ENCODE data around the gene MRAS.

The MRAS gene

GRCh38 chr3:138347960-138348753 is at the start of gene MRAS:
Gene MRAS, plus strand, starts transcription at chr3:138348579. Its CDS starts 24,305 bp downstream, at chr3:138372884.
- DNase-seq = peak; percentile 80

DNA sequence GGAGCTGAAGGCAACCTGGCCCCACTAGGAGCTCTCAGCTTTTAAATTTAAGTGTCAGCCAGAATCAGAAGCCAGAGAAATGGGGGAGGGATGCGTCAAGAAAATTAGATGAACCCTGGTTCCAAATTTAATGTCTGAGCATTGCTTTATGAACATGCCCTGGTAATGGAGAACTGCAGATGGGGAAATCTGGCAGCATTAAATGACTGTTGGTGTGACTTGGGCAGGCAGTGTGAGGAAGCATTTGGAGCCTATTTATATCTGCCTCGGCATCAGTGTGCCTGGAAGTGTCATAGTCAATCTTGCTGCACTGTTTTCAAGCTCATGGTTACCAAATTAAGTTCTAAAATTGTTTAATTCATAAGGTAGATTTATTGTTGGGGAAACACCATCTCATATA is 47.7 kb upstream of the MRAS start:
- no peak for DNase-seq

DNA sequence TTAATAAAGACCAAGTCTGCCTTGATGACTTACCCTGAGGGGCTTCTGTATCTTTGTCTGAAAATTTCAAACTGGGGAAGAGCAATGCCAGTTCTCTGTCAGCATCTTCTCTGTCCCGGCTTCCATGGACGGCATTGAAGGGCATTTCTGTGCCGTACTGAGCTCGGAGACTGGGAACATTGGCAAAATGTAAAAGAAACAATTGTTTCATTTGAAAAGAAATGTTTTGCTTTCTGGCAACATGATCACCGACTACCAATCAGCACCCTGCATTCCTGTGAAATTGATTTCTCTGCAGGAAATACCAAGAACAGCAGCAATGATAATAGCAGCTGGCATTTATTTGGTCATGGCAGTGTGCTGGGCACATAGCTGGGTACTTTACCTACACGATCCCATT is 44.9 kb upstream of the MRAS start:
- no peak for DNase-seq

GRCh38 chr3:138307899-138308298 is 40.5 kb upstream of the MRAS start:
- no peak for DNase-seq

GRCh38 chr3:138308783-138309182 is 39.6 kb upstream of the MRAS start:
- no peak for DNase-seq

GRCh38 chr3:138310494-138310893 is 37.9 kb upstream of the MRAS start:
- DNase-seq = no peak

GRCh38 chr3:138314751-138315150 is 33.6 kb upstream of the MRAS start:
- no peak for DNase-seq

GRCh38 chr3:138317687-138318086 is 30.7 kb upstream of the MRAS start:
- DNase-seq = no peak

DNA sequence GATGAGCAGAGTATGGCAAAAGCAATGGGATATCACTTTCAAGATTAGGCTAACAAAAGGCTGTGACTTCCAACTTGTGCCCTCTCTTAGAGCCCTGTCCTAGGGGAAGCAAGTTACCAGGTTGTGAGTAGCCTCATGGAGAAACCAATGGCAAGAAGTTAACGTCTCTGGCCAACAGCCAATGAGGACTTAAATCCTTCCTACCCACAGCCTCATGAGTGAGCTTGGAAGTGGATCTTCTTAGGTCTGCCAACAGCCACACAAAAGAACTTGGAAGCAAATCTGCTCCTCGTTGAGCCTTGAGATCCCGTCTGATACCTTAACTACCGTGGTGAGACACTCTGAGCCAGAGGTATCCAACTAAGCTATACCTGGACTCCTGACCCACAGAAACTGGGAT is 24.4 kb upstream of the MRAS start:
- peak; percentile 42 for DNase-seq

DNA sequence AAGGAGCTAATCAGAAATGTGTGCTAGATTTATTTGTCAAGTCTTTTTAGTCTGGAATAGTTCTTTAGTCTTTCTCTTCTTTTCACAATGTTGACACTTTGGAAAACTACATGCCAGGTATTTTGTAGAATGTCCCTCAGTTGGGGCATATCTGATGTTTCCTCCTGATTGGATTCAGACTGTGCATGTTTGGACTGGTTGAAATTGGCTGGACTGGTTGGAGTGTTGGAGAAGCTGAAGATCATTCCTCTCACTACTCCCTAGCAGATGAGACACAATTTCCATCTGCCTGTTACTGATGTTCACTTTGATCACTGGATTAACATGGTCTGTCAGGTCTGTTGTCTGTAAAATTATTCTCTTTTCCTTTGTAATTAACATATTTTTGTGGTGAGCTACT is 22.4 kb upstream of the MRAS start:
- no peak for DNase-seq

DNA sequence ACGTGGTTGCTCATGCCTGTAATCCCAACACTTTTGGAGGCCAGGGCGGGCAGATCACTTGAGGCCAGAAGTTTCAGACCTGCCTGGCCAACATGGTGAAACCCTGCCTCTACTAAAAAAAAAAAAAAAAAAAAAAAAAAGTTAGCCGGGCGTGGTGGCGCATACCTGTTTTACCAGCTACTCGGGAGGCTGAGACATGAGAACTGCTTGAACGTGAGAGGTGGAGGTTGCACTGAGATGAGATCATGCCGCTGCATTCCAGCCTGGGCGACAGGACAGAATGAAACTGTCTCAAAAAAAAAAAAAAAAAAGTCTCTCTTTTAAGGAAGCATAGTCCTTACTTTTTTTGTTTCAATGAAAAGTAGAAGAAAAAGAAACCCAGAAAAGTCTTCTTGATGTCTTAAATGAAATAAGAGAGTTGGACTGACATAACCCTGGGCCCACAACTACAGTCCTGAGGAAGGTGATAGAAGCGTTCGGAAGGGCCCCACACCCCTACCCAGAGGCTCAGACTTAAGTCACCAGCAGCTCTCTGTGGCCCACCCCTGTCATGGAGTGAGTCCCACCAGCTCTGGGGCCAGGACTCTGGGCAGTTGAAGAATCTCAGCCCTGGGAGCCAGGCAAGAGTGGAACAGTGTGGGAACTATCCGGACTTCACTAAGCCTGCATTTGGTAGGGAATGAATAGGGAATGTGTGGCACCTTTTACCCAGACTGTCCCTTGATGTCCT is 21.3 kb upstream of the MRAS start:
- DNase-seq = no peak

- DNase-seq = no peak
Measured at GRCh38 chr3:138327831-138328230, 20.5 kb upstream of the MRAS start.

DNA sequence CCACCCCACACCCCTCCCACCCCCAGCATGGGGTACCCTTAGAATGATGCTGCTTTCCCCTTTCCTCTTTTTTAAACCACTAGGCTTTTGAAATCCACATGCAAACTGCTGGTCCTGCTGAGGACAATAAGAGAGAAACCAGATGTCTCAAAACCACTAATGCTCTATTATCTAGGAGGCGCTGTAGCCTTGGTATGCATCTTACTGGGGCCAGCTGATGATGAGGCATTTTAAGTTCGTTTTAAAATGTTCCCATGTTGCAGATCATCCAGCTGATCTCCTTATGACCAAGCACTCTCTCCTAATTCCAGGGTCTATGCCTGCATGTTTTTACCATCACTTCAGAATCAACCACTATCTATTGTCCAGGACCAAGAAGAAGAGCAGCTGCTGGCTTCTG is 20.0 kb upstream of the MRAS start:
- DNase-seq = peak; percentile 52

DNA sequence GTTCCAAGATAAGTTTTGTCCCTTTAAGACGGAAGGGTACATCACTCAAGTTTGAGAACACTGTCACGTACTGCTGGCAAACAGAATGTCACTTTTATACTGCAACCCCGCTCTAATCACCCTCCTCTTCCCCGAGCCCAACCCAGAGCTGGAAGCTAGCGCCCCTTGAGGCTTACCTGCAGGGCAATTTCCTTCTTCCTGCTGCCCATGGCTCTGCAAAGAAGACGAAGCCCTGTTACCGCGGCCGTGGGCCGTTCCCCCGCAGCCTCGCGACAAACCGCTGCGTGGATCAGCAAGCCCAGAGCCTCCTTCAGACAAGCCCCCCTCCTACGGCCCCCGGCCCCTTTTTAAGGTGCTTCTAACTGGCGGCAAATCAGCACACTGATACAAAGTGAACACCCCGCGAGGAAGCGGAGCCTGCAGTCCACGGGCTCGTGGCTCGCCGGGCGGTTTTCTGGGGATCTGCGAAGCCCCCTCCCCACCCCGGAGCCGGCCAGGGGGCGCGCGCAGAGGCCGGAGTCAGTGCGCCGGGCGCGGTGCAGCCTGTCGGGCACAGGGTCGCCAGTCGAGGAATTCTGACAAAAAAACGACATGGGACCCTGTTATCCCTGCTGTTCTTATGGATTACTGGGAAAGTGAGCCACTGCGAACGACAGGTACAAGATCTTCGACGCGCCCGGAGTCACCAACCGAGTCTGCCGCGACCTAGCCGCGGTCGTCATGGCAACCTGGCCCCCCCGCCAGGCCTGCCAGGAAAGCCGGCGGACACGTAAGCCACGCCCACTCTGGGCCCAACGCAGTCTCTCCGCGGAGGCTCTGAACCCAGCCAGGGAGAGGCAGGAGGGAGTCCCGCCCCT is 19.0 kb upstream of the MRAS start, which contains the start of gene NME9:
Gene NME9, minus strand, starts transcription at position 725 of the 857 bp plus-strand sequence. Its CDS starts 516 bp downstream, at position 209.
- peak; percentile 100 for DNase-seq

DNA sequence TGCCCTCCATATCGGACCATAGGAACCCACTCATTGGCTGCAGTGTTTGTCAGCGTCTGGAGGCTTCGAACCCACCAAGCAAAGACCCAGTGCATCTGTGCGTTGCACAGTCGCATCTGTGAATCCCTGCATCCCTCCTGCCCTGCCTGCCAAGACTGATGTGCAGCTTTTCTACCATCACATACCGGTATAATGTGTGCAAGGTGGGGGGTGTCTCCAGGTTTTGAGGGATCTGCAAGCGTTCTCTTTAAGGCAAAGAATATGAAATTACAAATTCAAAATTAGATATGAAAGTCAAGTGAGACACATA is 18.4 kb upstream of the MRAS start:
- no peak for DNase-seq

- DNase-seq = no peak
Measured at GRCh38 chr3:138331143-138331894, 17.1 kb upstream of the MRAS start.

DNA sequence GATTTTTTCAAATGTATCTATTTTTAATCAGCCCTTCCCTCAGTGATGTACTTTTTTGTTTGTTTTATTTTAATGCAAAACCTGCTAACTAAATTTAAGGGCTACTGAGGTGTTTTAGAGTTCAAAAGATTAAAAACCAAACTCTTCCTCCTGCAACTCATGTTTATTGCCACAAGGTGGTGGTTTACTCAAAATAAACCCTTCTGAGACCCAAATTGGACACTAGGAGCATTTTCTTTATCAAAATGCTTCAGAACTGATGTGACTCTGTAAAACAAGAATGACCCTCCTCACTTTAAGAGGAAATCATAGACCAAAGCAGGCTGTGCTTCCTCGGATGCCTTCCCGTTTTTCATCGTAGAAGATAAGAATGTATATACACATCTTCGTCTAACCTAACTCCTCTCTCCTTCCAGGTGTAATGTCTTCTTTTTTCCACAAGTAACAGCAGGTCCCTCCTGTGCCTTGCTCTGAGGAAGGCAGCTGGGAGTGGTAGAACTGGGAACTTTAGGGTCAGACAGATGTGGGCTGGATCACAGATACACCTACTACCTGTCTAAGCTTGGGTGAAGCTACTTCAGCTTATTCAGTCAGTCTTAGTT is 15.8 kb upstream of the MRAS start:
- DNase-seq = peak; percentile 41

- DNase-seq = no peak
Measured at GRCh38 chr3:138334608-138335007, 13.8 kb upstream of the MRAS start.

DNA sequence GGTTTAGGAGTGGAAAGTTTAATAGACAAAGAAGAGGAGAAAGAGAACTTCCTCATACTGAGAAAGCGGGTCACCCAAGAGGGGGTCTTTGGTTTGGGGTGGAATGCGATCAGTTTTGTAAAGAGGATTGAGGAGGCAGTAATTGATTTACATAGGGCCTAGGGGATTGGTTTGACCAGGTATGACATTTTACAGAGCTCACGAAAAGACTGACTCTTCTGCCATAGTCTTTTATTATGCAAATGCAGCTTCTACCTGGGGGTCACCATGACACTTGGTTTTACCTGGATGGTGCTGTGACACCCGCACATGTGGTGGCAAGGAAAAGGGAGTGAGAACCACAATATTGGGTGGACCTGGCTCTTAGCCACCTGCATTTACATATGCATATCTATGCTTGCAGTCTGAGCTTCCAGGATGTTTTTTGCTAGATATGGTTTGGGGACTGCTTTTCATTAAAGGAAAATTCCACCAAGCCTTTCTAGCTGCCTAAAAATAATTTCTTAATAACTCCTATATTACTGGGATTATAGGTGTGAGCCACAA is 11.9 kb upstream of the MRAS start:
- no peak for DNase-seq

GRCh38 chr3:138338244-138338643 is 10.1 kb upstream of the MRAS start:
- no peak for DNase-seq

DNA sequence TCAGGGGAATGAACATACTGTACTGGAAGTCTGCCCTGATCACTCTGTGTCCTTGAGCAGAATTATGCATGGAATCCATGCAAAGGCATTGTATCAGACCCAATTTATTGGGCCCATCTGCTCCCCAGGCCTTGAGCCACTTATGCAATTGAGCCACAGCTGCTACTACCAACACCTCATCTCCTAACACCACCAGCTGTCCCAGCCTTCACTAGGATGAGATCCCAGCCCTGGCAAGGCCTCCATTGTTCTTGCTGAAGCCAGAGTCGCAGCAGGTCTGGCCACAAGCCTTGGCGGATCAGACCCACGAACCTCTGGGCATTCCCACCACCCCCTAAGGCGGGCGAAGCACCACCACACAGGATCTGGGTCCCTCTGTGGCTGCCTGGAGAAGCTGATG is 9.6 kb upstream of the MRAS start:
- peak; percentile 94 for DNase-seq

GRCh38 chr3:138340511-138340910 is 7.9 kb upstream of the MRAS start:
- no peak for DNase-seq
